GM12878 (cell line): ENCODE results near the gene CTSW.

ENCODE experiments used
- EP300 ChIP-seq, 2 experiments: fragments of 150-350 bp in 1 of 2; IDR thresholded peaks; 2 replicates each; pipeline ENCODE4 v1.6.1; 2011 to 2012; ENCODE audit warnings: low read depth in 2 of 2, low read length in 2 of 2, borderline replicate concordance in 1 of 2, improper control_type of control experiment in 1 of 2, inconsistent platforms in 1 of 2; ENCODE audit not compliant: control insufficient read depth in 1 of 2
- FOXK2 ChIP-seq: fragments of 450-650 bp; IDR thresholded peaks from 2 replicates; pipeline ENCODE4 v1.6.1; 2017; ENCODE audit warnings: mild to moderate bottlenecking, moderate library complexity
- KDM1A ChIP-seq: fragments of 200-600 bp; sonication (generic); IDR thresholded peaks from 2 replicates; pipeline ENCODE4 v1.6.1; 2016; ENCODE audit warnings: borderline replicate concordance
- USF2 ChIP-seq: IDR thresholded peaks from 2 replicates; pipeline ENCODE4 v1.6.1; 2011; ENCODE audit warnings: low read depth, low read length, improper control_type of control experiment, borderline replicate concordance

GRCh38 chr11:65907878-65908277 is 28.2 kb downstream of the CTSW start:
- TF ChIP-seq FOXK2: no peak
- no peak for TF ChIP-seq KDM1A
- no peak for TF ChIP-seq USF2
- no peak for TF ChIP-seq EP300 (IDR thresholded peaks at IDR 0.05; ENCODE audit: borderline replicate concordance in 1 of 2, control insufficient read depth in 1 of 2, low read depth in 2 of 2, low read length in 2 of 2)
